ENCODE results near the gene ERO1B.

ERO1B gene

DNA sequence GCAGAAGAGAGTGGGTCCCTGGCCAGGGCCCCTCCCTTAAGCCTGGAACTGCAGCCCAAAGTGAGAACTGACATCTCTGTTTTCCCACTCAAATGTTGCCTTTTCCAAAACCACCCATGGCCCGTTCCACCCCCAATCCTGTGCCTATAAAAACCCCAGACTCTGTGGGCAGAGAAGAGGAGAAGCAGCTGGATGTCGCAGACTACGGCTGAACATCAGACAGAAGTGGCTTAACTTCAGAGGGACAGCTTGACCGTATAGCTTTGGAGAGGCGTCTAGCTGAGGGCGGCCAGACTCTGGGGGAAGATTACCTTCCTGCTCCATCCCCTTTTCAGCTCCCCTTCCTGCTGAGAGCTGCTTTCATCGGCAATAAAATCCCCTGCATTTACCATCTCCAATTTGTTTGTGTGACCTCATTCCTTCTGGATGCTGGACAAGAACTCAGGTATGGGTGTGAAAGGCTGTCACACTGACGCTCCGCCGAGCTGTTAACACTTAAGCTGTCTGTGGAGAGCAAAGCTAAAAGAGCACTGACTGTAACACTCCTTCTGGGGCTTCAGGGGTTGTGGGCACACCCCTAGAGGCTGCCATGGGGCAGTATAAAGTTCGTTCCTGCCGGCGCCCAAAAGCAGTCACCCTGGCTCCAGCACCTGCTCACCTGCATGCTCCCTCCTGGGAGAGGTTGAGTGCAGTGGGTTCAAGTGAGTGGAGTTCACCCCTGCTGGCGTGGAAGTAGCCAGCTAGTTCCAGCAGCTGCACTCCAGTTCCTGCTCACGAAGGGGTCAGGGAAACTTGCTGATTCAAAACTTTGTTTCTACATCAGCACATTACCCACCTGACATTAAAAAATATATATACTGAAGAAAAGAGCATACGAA, 19.6 kb upstream of the ERO1B start:
- DNase-seq (ENCODE audit: low read depth), result no peak

DNA sequence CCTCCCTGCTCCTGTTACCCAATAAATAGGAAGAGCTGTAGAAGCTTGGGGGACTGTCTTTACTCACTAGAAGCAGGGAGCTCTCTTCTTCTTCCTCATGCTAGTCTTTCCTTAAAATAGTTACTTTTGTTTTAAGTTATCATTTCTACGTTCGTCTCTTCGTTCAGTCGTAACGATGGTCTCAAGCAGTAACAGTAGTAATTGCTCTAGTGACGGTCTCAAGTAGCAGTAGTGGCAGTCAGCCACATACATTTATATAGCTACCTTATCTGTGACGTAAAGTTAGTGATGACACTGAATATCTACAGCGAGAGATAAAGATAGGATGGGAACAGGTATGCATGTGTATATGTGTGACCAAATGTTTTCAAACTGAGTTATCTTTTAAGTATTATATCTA, 15.4 kb upstream of the ERO1B start:
- DNase-seq (ENCODE audit: low read depth), result no peak

DNA sequence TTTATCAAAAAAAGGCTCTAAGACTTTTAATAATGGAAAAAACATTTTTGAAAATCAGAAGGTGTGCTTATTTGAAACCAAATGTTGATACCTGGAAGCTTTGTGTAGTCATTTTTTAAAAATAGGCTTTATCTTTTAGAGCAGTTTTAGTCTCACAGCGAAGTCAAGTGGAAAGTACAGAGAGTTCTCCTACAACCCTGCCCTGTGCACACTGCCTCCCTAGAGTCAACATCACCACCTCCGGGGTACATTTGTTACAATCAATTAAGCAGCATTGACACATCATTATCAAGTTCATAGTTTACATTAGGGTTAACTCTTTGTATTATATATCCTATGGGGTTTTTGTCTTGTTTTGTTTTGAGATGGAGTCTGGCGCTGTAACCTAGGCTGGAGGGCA, 10.7 kb upstream of the ERO1B start:
- no peak for DNase-seq (ENCODE audit: low read depth)

DNA sequence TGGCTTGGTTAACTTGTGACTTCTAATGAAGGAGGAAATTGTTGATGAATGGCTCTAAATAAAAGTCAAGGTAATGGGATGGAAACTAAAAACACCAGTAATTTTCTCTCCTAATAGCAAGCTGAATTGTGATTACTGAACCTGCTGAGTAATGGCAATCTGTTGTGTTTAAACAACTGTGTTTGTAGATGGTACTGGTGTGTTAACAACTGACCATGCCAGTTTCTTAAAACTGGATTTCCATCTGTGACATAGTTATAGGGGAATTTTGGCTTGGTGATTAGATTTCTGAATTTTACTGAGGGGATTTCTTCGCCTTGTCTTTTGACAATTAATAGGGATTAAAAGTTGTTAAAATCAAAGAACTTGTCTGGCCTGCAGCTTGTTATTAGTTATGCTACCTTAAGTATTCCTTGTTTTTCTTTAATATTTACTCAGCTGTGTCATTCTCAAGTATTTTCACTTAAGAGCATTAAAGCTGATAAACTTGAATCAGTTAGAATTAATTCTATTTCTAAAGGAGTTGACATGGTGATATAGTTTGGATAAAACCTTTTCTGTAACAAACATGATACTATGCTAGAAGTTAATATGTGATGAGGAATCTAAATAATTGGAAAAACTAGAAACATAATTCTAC, 7.9 kb upstream of the ERO1B start:
- DNase-seq (ENCODE audit: low read depth), result no peak

DNA sequence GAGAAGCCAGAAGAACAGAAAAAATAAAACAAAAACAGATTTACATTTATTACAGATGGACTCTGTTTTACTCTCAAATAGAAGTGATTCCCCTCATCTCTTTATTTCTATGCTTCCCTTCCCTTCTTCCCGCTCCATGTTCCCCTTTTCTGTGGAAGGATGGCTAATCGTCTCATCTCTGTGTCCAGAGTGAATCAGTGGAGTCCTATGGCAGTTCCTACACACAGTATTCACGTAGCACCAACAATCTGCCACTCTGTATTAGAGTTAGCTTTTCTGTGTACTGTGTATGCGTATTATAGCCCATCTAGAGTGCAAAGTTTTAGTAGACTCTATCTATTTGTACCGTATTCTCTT, 6.8 kb upstream of the ERO1B start:
- no peak for DNase-seq (ENCODE audit: low read depth)

DNA sequence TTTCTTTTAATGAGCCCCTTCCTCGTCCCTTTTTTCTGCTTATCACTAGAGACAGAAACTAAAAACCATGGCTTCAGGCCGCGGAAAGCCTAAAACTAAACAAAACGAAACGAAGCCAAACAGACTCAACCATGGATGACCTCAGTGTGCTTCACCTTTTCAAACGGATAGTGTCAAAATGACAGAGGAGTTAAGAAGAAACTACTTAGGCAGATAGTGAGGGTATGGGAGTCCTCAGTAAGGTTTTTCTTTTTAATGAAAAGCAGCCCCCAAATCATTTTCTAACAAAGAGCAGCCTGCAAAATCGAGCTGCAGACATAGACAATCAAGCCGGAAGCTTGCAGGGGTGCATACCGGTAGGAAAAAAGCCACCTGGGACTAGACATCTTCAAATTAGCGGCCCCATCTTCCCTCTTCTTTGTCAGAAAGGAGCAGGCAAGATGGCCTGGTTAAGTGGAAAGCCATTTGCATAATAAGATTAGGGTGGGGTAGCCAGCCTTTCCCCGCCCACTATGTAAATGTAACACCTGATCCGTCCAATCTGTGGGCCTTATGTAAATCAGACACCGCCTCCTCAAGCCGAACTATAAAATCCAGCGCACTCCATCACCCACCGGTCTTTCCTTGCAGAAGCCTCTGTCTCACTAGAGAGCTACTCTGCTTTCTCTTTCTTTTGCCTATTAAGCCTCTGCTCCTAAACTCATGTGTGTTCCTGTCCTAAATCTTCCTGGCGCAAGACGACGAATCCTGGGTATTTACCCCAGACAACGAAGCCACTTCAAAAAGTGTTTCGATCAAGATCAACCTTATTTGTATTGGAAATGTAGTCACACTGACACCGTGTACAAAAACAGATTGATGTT, 6.2 kb upstream of the ERO1B start:
- DNase-seq (ENCODE audit: low read depth), result no peak

DNA sequence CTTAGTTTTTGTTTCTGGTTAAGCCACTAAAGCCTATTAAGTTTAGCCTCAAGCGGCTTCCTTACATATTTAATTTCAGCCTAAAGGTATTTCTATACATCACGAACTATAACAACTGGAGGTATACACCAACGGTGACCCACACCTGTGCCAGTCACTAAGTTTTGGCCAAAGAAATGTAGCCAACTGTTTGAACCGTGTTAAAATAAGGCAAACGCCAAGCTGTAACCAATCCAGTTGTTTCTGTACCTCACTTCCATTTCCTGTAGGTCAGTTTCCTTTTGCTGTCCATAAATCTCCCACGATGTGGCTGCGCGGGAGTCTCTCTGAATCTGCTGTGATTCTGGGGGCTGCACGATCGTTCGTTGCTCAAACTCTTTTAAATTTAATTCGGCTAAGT, 5.6 kb upstream of the ERO1B start:
- no peak for DNase-seq (ENCODE audit: low read depth)

DNA sequence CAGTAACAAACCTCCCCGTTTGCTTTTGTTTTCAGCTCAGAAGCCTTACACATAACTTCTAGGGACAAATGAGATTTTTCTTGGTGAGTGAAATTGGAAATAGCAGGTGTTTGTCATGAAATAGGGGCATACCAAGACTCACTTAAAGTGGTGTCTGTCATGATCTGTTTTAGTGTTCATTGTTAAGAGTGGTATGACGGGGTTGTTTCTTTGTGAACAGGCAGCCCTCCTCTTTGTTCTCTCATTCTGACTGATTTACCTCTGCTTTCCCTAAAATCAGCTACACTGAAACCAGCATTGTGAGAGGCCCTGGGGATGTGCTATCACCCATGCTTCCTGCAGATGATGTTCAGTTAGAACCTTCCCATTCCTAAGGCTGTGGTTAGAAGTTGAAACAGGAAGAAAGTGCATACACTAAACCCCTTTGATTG, 2.5 kb upstream of the ERO1B start:
- no peak for DNase-seq (ENCODE audit: low read depth)

DNA sequence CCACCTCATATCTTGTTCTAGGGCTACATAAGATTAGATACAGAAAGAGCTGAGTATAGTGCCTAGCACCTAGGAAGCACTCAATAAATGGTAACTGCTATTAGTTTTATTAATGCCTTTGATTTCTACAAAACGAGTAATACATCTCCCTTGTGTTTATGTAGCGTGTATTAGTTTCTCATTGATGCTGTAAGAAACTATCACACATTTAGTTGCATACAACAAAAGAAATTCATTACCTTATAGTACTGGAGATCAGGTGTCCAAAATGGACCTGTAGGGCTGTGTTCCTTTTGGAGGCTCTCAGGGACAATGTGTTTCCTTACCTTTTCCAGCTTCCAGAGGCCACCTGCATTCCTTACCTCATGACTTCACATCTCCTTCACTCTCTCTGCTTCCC, 961 bp upstream of the ERO1B start:
- no peak for DNase-seq (ENCODE audit: low read depth)

DNA sequence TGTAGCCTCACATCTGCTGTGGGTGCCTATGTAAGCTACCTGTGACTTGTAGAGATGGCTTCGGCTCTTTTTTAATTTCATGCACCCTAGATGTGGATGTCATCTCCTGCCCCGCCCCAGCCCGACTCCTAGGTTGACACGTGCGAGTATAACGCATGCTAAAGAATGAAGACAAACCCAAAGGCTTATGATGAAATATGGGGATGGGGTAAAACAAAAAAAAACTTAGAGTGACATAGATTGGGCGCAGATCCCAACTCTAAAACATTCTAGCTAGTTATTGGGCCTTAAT, 613 bp upstream of the ERO1B start:
- peak; percentile 13 for DNase-seq (ENCODE audit: low read depth)

DNA sequence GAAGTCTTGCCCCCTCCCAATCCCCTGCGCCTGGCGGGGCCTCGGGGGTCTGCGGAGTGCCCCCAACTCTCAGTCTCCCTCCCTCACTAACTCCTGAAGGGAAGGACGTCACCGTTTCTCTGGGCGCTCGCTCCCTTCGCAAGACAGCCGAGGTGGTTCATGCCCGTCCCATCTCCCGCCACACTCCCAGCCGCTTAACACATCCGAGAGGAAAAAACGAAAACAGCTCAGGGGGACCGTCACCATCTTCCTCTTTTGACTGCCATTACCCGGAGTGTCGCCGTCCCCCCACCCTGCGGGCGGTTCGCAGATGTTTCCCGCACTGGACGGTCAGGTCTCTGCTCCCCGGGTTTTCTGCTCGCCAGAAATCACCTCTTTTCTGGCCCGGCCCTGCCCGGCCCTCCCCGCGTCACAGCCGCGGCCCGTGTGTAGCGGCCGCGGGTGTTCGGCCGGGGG, 532 bp downstream of the ERO1B start:
- peak; percentile 1 for DNase-seq (ENCODE audit: low read depth)

DNA sequence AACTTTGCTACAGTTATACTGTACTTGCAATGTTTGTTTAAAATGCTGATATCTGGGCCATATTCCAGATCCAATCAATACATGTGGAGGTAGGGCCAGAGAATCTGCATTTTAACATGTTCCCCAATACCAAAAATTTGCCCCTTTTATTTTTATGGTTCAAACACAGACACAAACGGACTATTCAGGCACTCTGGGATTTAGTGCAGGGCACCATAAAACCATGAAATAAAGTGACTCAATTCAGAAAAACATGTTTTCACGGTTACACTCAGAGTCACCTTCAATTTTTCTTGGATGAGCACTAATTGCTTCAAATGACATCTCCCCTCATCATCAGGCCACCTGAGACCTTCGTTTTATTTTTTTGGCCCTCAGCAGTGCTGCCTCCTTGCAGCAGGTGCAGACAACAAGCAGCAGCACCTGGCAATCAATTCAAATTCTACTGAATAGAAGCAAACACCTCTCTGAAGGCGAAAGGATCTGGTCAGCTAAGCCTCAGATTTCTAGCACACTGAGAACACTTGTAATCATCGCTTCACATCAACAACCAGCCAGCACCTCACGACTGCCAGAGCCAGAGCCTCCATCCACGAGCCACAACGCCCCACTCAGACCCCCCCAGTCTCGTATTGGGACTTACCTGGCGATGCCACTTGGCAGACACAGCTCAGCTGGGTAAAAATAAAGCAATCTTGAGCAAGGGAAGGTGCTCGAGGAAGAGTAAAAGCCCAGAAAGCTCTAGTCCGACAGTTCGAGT, 1.1 kb downstream of the ERO1B start:
- DNase-seq (ENCODE audit: low read depth), result peak; percentile 8

DNA sequence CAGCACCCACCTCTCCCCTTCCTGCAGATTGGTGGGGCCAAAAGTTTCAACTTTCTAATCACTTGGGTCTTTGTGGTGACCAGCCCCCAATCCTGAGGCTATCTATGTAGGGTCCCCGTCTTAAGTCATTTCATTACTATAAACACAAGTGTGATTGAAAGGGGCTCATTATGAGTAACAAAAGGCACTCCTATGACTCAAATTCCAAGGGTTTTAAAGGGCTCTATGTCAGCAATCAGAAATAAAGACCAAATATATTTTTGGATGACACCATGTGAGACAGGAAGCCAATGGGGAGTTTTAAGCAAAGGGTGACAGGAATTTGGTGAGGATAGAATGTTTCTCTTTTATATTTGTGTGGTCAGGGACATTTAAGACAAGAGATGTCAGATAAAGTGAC, 6.2 kb downstream of the ERO1B start:
- DNase-seq (ENCODE audit: low read depth), result no peak

DNA sequence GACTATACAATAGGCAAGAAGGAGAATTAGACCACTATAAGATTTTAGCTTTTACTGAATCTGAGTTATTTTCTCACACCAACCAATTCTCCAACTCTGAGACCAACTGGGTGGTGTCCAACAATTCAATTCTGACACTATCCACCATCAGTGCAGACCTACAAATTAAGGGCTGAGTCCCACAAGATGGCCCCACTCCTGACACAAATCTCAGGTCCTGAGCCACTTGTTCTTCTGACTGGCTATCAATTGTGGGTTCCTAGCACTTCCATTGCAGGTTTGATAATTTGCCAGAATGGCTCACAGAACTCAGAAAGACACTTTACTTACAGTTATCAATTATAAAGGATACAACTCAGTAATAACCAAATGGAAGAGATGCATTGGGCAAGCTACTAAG, 6.7 kb downstream of the ERO1B start:
- DNase-seq (ENCODE audit: low read depth), result no peak

DNA sequence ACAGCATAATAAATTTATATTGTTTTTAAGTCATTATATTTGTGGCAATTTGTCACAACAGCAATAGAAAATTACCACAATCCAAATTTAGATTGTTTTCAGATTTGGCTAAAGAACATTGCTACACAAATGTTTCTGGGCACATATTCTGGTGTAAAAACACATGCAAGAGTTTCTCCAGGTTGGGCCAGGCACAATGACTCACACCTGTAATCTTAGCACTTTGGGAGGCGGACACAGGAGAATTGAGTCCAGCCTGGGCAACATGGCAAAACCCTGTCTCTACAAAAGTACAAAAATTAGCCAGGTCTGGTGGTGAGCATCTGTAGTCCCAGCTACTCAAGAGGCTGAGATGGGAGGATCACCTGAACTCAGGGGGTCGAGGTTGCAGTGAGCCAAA, 8.4 kb downstream of the ERO1B start:
- no peak for DNase-seq (ENCODE audit: low read depth)

DNA sequence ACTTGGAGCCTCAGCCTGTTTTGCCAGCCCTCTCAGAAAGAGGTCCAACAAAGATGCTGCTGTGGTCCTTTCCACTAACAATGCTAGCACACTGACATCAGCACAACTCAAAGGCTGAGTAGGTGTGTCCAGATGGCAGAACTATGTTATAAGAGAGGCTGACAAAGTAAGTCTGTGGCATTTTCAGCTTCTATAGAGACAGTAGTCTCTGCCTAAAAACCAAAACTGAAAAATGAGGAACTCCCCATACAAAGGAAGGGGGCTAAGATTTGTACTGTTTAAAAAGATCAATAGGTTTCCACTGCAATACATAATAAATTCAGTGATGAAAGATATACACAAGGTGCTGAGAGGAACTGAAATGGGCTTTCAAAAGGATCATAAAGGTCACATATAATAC, 12.3 kb downstream of the ERO1B start:
- no peak for DNase-seq (ENCODE audit: low read depth)

DNA sequence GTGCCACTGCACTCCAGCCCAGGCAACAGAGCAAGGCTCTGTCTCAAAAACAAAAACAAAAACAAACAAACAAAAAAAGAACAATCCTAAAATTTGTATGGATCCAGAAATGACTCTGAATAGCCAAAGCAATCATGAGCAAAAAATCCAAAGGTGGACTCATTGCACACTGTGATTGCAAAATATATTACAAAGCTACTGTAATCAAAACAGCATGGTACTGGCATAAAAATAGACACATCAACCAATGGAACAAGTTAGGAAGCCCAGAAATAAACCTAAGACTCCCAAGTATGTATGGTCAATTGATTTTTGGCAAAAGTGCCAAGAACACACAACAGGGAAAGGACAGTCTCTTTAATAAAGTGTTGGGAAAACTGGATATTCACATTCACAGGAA, 19.9 kb downstream of the ERO1B start:
- DNase-seq (ENCODE audit: low read depth), result no peak

DNA sequence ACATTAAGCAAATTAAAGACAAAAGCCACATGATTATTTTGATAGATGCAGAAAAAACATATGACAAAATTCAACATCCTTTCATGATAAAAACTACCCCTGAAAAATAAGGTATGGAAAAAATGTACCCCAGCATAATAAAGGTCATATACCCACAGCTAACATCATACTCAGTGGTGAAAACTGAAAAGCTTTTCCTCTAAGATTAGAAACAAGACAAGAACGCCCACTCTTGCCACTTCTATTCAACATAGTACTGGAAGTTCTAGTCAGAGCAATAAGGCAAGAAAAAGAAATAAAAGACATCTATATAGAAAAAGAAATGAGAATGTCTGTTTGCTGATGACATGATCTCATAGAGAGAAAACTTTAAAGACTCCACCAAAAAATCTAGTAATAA, 20.7 kb downstream of the ERO1B start:
- DNase-seq (ENCODE audit: low read depth), result no peak

DNA sequence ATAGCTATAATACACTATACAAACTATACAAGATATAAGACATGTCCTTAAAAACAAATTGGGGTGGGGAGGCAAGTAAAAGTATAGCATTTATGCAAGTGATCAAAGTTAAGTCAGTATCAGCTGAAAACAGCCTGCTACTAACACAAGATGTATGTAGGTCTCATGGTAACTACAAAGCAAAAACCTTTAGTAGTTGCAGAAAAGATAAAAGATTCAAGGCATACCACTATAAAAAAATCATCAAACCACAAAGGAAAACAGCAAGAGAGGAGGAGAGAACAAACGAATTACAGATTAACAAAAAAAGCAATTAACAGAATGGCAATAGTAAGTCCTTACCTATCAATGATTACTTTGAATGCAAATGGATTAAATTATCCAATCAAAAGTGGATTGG, 22.7 kb downstream of the ERO1B start:
- no peak for DNase-seq (ENCODE audit: low read depth)

DNA sequence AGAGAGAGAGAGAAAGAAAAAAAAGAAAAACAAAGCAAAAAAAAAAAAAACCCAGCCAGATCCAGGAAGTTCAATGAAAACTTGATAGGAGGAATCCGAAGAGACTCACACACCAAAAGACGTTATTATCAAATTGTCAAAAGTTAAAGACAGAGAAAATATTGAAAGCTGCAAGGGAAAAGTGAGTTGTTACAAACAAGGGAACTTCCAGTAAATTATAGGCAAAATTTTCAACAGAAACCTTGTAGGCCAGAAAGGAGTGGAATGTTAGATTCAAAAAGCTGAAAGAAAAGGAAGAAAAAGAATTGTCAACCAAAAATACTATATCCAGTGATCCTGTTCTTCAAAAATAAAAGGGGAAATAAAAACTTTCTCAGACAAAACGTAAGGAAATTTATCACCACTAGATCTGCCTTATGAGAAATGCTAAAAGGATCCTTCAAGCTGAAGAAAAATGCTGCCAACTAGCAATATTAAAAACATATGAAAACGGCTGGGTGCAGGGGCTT, 23.6 kb downstream of the ERO1B start:
- no peak for DNase-seq (ENCODE audit: low read depth)

DNA sequence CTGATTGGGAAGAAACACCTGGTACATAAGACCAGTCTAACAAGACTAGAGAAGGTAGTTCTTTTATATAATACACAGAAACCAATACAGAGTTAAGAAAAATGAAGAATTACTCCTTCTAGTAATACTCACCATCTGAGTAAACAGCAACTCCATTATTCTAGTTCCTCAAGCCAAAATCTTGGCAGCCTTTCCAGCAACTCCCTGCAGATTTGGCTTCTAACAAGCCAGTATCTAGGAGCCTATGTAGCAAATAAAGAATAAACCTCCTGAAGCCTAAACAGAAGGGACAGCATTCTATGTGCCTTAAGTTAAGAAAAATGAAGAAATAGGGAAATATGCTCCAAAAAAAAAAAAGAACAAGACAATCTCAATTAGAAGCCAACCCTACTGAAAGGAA, 24.5 kb downstream of the ERO1B start:
- DNase-seq (ENCODE audit: low read depth), result no peak
